A549 (cell line): ENCODE results near the gene KCND3.

ENCODE experiments used
- CEBPB ChIP-seq, 2 experiments: fragments of >200 bp in 1 of 2; sonication (Bioruptor Twin) in 1 of 2; formaldehyde crosslinking in 1 of 2; IDR thresholded peaks; 2 replicates each; pipeline ENCODE4 v1.6.1; 2012 to 2016
- CHD4 ChIP-seq: fragments of 200-600 bp; sonication (generic); IDR thresholded peaks from 2 replicates; pipeline ENCODE4 v1.6.1; 2016; ENCODE audit warnings: antibody characterized with exemption, mild to moderate bottlenecking, borderline replicate concordance
- CTCF ChIP-seq: fragments of >200 bp; sonication (Bioruptor Twin); formaldehyde crosslinking; IDR thresholded peaks from 3 replicates; pipeline ENCODE4 v1.5.1; 2016
- EP300 ChIP-seq, 2 experiments: fragments of >200 bp; sonication (Bioruptor Twin); formaldehyde crosslinking; IDR thresholded peaks; 2 replicates in 1 of 2; 3 replicates in 1 of 2; pipeline ENCODE4 v1.6.1; 2016 to 2017
- GATA3 ChIP-seq: IDR thresholded peaks from 2 replicates; pipeline ENCODE4 v1.6.1; 2012; ENCODE audit warnings: borderline replicate concordance
- HDAC2 ChIP-seq: fragments of 200-600 bp; sonication (generic); IDR thresholded peaks from 2 replicates; pipeline ENCODE4 v1.6.1; 2016
- HOXA7 ChIP-seq: fragments of 250-450 bp; sonication (Bioruptor Pico); IDR thresholded peaks from 2 replicates; pipeline ENCODE4 v1.5.0; 2020; ENCODE audit warnings: mild to moderate bottlenecking, moderate library complexity
- KDM5A ChIP-seq: fragments of 200-600 bp; sonication (generic); IDR thresholded peaks from 2 replicates; pipeline ENCODE4 v1.6.1; 2016; ENCODE audit warnings: antibody characterized with exemption, mild to moderate bottlenecking
- NR3C1 ChIP-seq: fragments of >200 bp; sonication (Bioruptor Twin); formaldehyde crosslinking; IDR thresholded peaks from 3 replicates; pipeline ENCODE4 v1.6.1; 2017
- POLR2A ChIP-seq: IDR thresholded peaks from 2 replicates; pipeline ENCODE4 v1.6.1; 2012; ENCODE audit warnings: mild to moderate bottlenecking, low read length
- REST ChIP-seq: fragments of 200-600 bp; sonication (generic); IDR thresholded peaks from 2 replicates; pipeline ENCODE4 v1.6.1; 2016; ENCODE audit warnings: antibody characterized with exemption, mild to moderate bottlenecking, moderate library complexity
- TF ChIP-seq, protein P1 (sequence below): fragments of 450-650 bp; IDR thresholded peaks from 2 replicates; pipeline ENCODE4 v1.6.1; 2014; ENCODE audit warnings: antibody characterized with exemption
- TF ChIP-seq, protein P2 (sequence below): IDR thresholded peaks from 2 replicates; pipeline ENCODE4 v1.6.1; 2012
- TF ChIP-seq, protein P3 (sequence below): IDR thresholded peaks from 2 replicates; pipeline ENCODE4 v1.6.1; 2012; ENCODE audit warnings: low read depth, borderline replicate concordance

DNA sequence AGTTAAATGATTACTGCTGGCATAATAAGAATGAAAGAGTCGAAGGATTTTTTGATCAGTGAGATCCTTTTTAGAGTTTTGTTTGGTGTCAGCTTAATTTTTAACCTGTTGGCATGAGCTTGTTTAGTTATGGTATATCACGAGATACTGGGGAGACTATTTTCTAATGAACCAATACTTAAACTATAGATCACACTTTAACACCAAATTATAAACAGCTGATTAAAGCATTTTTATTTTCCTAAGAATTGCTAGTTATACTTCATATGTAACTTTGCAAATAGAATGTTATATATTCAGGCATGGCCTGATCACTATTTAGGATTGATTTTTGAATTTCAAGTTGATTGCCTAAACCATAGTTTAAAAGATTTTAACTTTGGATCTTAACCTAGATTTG, 227.8 kb downstream of the KCND3 start:
- TF ChIP-seq HDAC2 (no peak), CTCF (no peak), HOXA7 (no peak), EP300 (IDR thresholded peaks at IDR 0.05) (no peak), POLR2A (no peak), KDM5A (no peak), NR3C1 (no peak), GATA3 (no peak), CEBPB (IDR thresholded peaks at IDR 0.05) (no peak), CHD4 (no peak), REST (no peak)
- TF ChIP-seq, protein P1, sequence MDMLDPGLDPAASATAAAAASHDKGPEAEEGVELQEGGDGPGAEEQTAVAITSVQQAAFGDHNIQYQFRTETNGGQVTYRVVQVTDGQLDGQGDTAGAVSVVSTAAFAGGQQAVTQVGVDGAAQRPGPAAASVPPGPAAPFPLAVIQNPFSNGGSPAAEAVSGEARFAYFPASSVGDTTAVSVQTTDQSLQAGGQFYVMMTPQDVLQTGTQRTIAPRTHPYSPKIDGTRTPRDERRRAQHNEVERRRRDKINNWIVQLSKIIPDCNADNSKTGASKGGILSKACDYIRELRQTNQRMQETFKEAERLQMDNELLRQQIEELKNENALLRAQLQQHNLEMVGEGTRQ: no peak
- TF ChIP-seq, protein P2, sequence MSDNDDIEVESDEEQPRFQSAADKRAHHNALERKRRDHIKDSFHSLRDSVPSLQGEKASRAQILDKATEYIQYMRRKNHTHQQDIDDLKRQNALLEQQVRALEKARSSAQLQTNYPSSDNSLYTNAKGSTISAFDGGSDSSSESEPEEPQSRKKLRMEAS: no peak
- TF ChIP-seq, protein P3, sequence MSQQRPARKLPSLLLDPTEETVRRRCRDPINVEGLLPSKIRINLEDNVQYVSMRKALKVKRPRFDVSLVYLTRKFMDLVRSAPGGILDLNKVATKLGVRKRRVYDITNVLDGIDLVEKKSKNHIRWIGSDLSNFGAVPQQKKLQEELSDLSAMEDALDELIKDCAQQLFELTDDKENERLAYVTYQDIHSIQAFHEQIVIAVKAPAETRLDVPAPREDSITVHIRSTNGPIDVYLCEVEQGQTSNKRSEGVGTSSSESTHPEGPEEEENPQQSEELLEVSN: no peak
